Brain microvascular endothelial cell (primary cell): ENCODE data around the gene DPH1.

ENCODE experiments used
- DNase-seq: peaks from one replicate; pipeline ENCODE4 v3.0.0-alpha.2; 2020
- H3K27ac ChIP-seq: fragments of 250-450 bp; sonication (Bioruptor Pico); 2 replicates; pipeline ENCODE4 v1.5.1; 2020; ENCODE audit warnings: mild to moderate bottlenecking, moderate library complexity
- H3K27me3 ChIP-seq: fragments of 250-450 bp; sonication (Bioruptor Pico); replicated peaks from 2 replicates; pipeline ENCODE4 v1.5.1; 2020; ENCODE audit warnings: mild to moderate bottlenecking
- H3K36me3 ChIP-seq: fragments of 250-450 bp; sonication (Bioruptor Pico); replicated peaks from 2 replicates; pipeline ENCODE4 v1.5.1; 2020; ENCODE audit warnings: mild to moderate bottlenecking
- H3K4me3 ChIP-seq: 2 replicates; pipeline ENCODE4 v1.5.1; 2011; ENCODE audit warnings: low read depth, mild to moderate bottlenecking, control low read depth, low read length, moderate library complexity
- CTCF ChIP-seq: IDR thresholded peaks from 2 replicates; pipeline ENCODE4 v1.5.1; 2011; ENCODE audit warnings: low read depth, mild to moderate bottlenecking, moderate library complexity, low read length, control low read depth, inconsistent platforms; ENCODE audit errors: missing control alignments
- in situ Hi-C: cut with HindIII; loops from 2 replicates; pipeline ENCODE4 v1.10.0; 2017; ENCODE audit warnings: low sequenced_read_pairs, low pct_ligation_motif_present

Gene DPH1

GRCh38 chr17:2071024-2071385 lies 41.1 kb downstream of the DPH1 start:
- Histone ChIP-seq H3K27ac (peak overlapping the region; percentile 87), H3K36me3 (peaks cover 15% of the 10 kb centered on the region), H3K27me3 (no peaks in the 10 kb centered on the region), H3K4me3 (no peak overlapping the region)
- no peak for TF ChIP-seq CTCF
- DNase-seq: no peak
- in situ Hi-C loops: no loop called here

GRCh38 chr17:2071455-2072281 lies 41.7 kb downstream of the DPH1 start:
- TF ChIP-seq CTCF: peak; percentile 4
- in situ Hi-C loops: no loop called here

GRCh38 chr17:2074919-2075318 lies 45.0 kb downstream of the DPH1 start:
- Histone ChIP-seq H3K36me3 (peaks cover 25% of the 10 kb centered on the region), H3K4me3 (no peak overlapping the region), H3K27ac (no peak overlapping the region), H3K27me3 (no peaks in the 10 kb centered on the region)
- no peak for DNase-seq
- in situ Hi-C loops: no loop called here
- TF ChIP-seq CTCF: no peak

More at GRCh38 chr17:2071455-2072281, 41.7 kb downstream of the DPH1 start:
- no peak overlapping the region for H3K4me3 ChIP-seq
- no peaks in the 10 kb centered on the region for H3K27me3 ChIP-seq
- DNase-seq: peak; percentile 80
- H3K36me3 ChIP-seq: peaks cover 14% of the 10 kb centered on the region
- H3K27ac ChIP-seq: peak overlapping the region; percentile 87

GRCh38 chr17:2075336-2076086 lies 45.6 kb downstream of the DPH1 start:
- Histone ChIP-seq H3K4me3 (no peak overlapping the region), H3K27ac (peak overlapping the region; percentile 55), H3K27me3 (no peaks in the 10 kb centered on the region), H3K36me3 (peaks cover 26% of the 10 kb centered on the region)
- no peak for TF ChIP-seq CTCF
- DNase-seq: peak; percentile 37
- in situ Hi-C loops: no loop called here

- DNase-seq: no peak
- no peak for TF ChIP-seq CTCF
- Histone ChIP-seq H3K27ac (peak overlapping the region; percentile 55), H3K36me3 (peaks cover 31% of the 10 kb centered on the region), H3K4me3 (no peak overlapping the region), H3K27me3 (no peaks in the 10 kb centered on the region)
- in situ Hi-C loops: no loop called here
Measured at GRCh38 chr17:2076087-2076984, 46.4 kb downstream of the DPH1 start.
